ENCODE measurements around the gene PROCA1.

The PROCA1 gene

GRCh38 chr17:28711723-28712031 lies at the start of gene PROCA1:
PROCA1 (minus strand) TSS chr17:28711888; CDS start chr17:28711660, 228 bp downstream.
- Histone ChIP-seq H3K9me3 (ENCODE audit: insufficient read depth, low read depth, low read length) (no peaks in the 10 kb centered on the region), H3K27me3 (ENCODE audit: insufficient read depth, low read length) (no peaks in the 10 kb centered on the region), H3K9ac (ENCODE audit: low read depth, low read length) (peak within 1 kb of the TSS; percentile 99), H3K4me1 (ENCODE audit: insufficient read depth, low read length) (peaks cover 21% of the 10 kb centered on the region), H3K27ac (ENCODE audit: low read length) (peak within 1 kb of the TSS; percentile 95), H3K36me3 (ENCODE audit: insufficient read depth, low read depth, low read length) (peaks cover 31% of the 10 kb centered on the region), H3K4me3 (ENCODE audit: low read length) (peak within 1 kb of the TSS; percentile 94)

DNA sequence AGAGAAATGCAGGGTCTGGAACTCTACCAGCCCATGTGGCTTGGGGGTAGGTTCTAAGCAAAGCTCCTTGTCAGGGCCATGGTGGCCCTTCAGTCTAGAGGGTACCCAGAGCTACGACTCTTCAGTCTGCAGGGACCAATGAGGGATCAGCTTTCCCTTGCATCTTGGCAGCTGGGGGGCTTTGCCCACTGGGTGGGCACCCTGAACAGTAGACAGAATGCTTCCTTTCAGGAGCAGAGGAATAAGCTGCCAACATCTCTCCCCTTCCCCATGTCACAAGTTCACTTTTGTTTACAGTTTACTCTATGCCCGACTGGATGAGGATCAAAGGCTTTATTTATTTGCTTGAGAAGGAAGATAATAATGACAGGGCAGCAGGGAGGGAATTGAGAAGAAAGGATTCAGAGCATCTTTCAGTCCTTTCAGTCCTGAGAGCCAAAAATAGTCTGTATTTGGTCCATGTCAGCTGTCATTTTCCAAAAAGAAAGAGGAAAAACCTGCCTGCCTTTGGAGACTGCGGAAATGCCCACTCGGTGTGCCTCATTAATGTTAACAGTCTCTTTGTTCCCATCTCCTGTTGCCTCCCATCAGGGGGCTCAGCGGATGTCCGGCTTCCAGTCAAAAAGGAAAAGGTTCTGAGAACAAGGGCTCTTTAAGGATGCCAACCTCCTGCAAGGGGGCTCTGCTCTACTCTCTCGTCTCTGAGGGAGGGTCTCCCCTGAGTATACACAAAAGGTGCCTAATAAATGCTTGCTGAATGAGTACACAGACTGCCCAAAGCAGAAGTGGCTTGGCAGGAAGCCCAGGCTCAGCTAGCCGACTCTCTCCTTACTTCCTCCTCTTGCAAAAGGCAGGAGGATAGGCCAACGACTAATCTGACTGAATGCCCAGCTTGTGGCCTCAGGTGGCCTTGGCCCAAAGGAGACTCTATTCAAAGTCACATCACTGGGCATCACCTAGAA lies 49.2 kb upstream of the PROCA1 start:
- Histone ChIP-seq H3K4me3 (ENCODE audit: low read length) (peak overlapping the region; percentile 50), H3K9me3 (ENCODE audit: insufficient read depth, low read depth, low read length) (no peaks in the 10 kb centered on the region), H3K9ac (ENCODE audit: low read depth, low read length) (peak overlapping the region; percentile 54; the same call in 1 of the 2 replicates), H3K27ac (ENCODE audit: low read length) (peak overlapping the region; percentile 15), H3K36me3 (ENCODE audit: insufficient read depth, low read depth, low read length) (peaks cover 56% of the 10 kb centered on the region), H3K27me3 (ENCODE audit: insufficient read depth, low read length) (no peaks in the 10 kb centered on the region), H3K4me1 (ENCODE audit: insufficient read depth, low read length) (peaks cover 34% of the 10 kb centered on the region)

DNA sequence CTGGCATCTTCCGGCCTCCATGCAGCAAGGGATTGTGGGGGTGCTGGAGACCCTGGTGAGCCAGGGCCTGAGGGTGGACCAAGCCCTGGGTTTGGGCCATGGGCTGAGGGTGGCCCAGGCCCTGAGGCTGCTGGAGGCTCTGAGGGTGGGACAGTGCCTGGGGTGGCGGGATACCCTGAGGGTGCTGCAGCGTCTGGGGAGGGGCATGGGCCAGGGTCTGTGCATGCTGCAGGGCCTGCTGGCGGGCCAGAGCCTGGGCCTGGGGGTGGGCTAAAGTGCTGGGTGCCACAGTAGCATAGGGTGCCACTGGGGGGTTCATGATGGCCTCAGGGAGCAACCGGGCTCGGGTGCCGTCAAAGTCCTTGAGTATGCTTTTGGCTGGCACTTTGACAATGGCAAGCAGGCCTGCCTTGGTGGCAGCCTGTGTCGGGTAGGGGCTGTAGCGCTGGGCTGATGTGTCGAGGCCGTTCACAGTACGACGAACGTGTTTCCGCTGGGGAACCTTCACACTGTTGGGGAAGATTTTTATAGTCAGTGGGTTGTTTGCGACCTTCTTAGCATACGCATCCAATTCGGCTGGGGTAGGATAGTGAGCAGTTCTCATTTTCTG lies 47.7 kb upstream of the PROCA1 start:
- H3K9ac ChIP-seq (ENCODE audit: low read depth, low read length): no peak overlapping the region; the same call in 1 of the 2 replicates
- no peak overlapping the region for H3K4me3 ChIP-seq (ENCODE audit: low read length)
- peak overlapping the region; percentile 64 for H3K27ac ChIP-seq (ENCODE audit: low read length)
- H3K4me1 ChIP-seq (ENCODE audit: insufficient read depth, low read length): peaks cover 34% of the 10 kb centered on the region
- no peaks in the 10 kb centered on the region for H3K9me3 ChIP-seq (ENCODE audit: insufficient read depth, low read depth, low read length)
- peaks cover 43% of the 10 kb centered on the region for H3K36me3 ChIP-seq (ENCODE audit: insufficient read depth, low read depth, low read length)
- no peaks in the 10 kb centered on the region for H3K27me3 ChIP-seq (ENCODE audit: insufficient read depth, low read length)

DNA sequence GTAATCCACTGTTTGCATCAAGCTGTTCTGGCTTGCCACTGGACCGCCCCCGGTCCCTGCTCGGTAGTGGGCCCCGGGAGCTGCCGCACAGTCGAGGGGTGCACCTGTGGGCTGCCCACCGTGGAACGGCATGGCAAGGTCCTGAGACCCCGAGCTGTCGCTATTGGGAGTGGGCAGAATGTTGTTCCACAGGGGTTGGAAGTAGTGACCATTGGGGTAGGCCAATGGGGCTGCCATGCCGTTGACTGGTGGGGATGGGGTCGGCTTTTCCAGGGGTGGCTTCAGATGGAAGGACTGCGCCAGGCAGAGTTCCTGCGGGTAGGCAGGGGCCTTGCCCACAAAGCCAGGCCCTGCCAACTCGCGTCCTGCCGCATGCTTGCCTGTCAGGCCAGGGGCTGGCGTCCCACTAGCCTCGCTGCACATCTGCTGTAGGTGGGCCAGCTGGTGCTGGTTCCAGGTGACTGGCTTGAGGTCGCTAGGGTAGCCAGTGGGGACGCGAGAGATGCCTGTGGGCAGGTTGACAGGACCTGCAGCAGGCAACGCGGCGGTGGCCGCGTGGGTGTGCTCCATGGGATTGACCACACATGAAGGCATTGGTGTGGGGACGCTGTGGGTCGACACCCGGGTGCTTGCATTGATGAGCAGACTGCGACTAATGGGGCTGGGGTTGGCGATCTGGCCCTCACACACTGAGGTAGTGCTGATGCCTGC lies 46.9 kb upstream of the PROCA1 start:
- H3K36me3 ChIP-seq (ENCODE audit: insufficient read depth, low read depth, low read length): peaks cover 43% of the 10 kb centered on the region
- no peak overlapping the region for H3K4me3 ChIP-seq (ENCODE audit: low read length)
- no peaks in the 10 kb centered on the region for H3K27me3 ChIP-seq (ENCODE audit: insufficient read depth, low read length)
- H3K27ac ChIP-seq (ENCODE audit: low read length): no peak overlapping the region
- H3K9me3 ChIP-seq (ENCODE audit: insufficient read depth, low read depth, low read length): no peaks in the 10 kb centered on the region
- H3K9ac ChIP-seq (ENCODE audit: low read depth, low read length): no peak overlapping the region
- H3K4me1 ChIP-seq (ENCODE audit: insufficient read depth, low read length): peaks cover 34% of the 10 kb centered on the region

DNA sequence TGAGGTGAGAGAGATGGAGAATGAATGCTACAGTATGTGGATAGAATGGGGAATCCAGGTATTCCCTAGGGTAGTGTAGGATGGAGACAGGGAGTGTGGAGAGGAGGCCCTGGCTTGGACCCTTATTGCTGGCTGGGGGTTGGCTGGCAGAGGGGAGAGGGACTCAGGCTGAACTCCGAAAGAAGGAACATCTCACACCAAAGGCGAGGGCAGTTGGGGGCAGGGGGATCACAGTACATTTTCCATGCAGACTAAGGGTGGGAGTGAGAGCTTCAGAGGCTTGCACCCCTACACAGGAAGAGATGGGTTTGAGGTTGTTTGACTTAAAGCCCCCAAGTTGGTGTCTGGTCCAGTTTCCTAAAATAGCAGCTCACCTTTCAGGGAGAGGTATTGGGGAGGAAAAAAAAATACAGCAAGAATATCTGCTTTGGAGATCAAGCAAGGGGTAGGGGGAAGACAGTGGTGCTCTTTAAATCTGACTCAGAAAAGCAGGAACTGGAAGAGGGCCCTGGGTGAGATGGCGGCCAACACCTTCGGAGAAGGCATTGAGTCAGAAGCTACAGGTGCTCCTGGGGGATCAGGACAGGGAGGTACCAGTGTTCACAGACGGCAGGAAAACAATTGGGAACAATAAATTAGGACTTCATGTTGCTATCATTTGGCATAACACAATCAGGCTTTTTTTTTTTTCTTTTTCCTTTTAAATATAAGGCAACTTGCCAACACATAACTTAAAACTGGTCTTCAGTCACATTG lies 44.5 kb upstream of the PROCA1 start:
- H3K9ac ChIP-seq (ENCODE audit: low read depth, low read length): no peak overlapping the region
- H3K4me1 ChIP-seq (ENCODE audit: insufficient read depth, low read length): peaks cover 17% of the 10 kb centered on the region
- no peaks in the 10 kb centered on the region for H3K9me3 ChIP-seq (ENCODE audit: insufficient read depth, low read depth, low read length)
- no peak overlapping the region for H3K4me3 ChIP-seq (ENCODE audit: low read length)
- no peaks in the 10 kb centered on the region for H3K27me3 ChIP-seq (ENCODE audit: insufficient read depth, low read length)
- H3K36me3 ChIP-seq (ENCODE audit: insufficient read depth, low read depth, low read length): peaks cover 41% of the 10 kb centered on the region
- no peak overlapping the region for H3K27ac ChIP-seq (ENCODE audit: low read length)

DNA sequence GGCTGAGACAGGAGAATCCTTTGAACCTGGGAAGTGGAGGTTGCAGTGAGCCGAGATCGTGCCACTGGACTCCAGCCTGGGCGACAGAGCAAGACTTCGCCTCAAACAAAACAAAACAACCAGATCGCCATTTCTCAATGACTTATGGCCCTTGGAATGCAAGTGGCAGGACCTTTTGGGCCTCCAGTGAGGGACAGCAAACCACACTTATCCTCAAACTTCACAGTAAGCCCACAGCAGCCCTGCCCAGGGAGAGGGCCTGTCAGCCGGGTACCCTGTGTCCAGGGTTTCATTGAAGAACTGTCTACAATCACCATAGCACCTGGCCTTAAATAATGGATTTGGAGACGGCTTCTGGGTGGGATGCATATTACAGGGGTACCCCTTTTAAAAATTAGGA lies 43.8 kb upstream of the PROCA1 start:
- Histone ChIP-seq H3K36me3 (ENCODE audit: insufficient read depth, low read depth, low read length) (peaks cover 48% of the 10 kb centered on the region), H3K4me3 (ENCODE audit: low read length) (no peak overlapping the region), H3K27me3 (ENCODE audit: insufficient read depth, low read length) (no peaks in the 10 kb centered on the region), H3K27ac (ENCODE audit: low read length) (no peak overlapping the region), H3K4me1 (ENCODE audit: insufficient read depth, low read length) (peaks cover 11% of the 10 kb centered on the region), H3K9me3 (ENCODE audit: insufficient read depth, low read depth, low read length) (no peaks in the 10 kb centered on the region), H3K9ac (ENCODE audit: low read depth, low read length) (no peak overlapping the region)

- peaks cover 3% of the 10 kb centered on the region; the same call in 1 of the 2 replicates for H3K4me1 ChIP-seq (ENCODE audit: insufficient read depth, low read length)
- peaks cover 50% of the 10 kb centered on the region for H3K36me3 ChIP-seq (ENCODE audit: insufficient read depth, low read depth, low read length)
- H3K9ac ChIP-seq (ENCODE audit: low read depth, low read length): no peak overlapping the region
- H3K9me3 ChIP-seq (ENCODE audit: insufficient read depth, low read depth, low read length): no peaks in the 10 kb centered on the region
- H3K27ac ChIP-seq (ENCODE audit: low read length): no peak overlapping the region
- H3K4me3 ChIP-seq (ENCODE audit: low read length): no peak overlapping the region
- no peaks in the 10 kb centered on the region for H3K27me3 ChIP-seq (ENCODE audit: insufficient read depth, low read length)
These were observed 40.1 kb upstream of the PROCA1 start for GRCh38 chr17:28751600-28752366.

DNA sequence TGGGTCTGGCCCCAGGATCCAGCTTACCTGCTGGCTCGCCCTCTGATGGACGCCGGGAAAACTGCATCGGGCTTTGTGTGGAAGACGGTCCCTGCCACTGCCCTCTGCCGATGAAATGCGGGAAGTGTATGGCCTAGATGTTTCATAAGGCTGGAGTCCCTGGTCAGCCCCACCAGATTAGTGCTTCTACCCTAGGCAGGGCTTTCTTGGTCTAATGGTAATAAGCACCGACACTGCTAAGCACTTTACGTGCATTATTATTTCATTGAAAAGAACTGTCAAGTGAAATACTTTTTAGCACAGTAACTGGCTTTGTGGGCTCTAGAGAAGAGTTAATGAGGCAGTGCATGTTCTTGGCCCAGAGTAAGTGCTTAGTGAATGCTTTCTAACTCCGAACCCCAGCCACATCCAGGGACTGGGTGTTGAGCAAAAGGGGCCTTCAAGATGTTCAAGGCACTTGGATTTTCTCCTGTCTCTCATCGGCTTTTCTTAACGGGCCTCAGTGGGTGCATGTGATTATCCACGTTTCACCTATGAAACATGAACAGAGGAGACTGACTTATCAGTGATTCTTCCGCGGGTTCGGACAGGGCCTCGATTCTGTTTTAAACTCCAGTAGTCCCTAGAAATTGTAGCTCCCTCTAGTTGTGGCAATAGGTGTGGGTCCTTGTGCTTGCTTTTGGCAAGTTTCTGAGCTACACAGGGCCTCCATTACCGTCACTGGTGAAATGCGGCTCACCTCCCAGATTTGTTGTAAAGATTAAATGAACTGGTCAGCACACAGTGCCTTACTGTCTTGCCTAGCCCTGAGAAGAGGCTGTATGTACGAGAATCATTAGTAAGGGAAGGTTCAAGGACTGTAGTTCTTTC lies 38.7 kb upstream of the PROCA1 start:
- peaks cover 14% of the 10 kb centered on the region for H3K4me1 ChIP-seq (ENCODE audit: insufficient read depth, low read length)
- no peak overlapping the region for H3K4me3 ChIP-seq (ENCODE audit: low read length)
- no peaks in the 10 kb centered on the region for H3K9me3 ChIP-seq (ENCODE audit: insufficient read depth, low read depth, low read length)
- no peak overlapping the region for H3K27ac ChIP-seq (ENCODE audit: low read length)
- peak overlapping the region; percentile 7; the same call in 1 of the 2 replicates for H3K9ac ChIP-seq (ENCODE audit: low read depth, low read length)
- no peaks in the 10 kb centered on the region for H3K27me3 ChIP-seq (ENCODE audit: insufficient read depth, low read length)
- H3K36me3 ChIP-seq (ENCODE audit: insufficient read depth, low read depth, low read length): peaks cover 62% of the 10 kb centered on the region

DNA sequence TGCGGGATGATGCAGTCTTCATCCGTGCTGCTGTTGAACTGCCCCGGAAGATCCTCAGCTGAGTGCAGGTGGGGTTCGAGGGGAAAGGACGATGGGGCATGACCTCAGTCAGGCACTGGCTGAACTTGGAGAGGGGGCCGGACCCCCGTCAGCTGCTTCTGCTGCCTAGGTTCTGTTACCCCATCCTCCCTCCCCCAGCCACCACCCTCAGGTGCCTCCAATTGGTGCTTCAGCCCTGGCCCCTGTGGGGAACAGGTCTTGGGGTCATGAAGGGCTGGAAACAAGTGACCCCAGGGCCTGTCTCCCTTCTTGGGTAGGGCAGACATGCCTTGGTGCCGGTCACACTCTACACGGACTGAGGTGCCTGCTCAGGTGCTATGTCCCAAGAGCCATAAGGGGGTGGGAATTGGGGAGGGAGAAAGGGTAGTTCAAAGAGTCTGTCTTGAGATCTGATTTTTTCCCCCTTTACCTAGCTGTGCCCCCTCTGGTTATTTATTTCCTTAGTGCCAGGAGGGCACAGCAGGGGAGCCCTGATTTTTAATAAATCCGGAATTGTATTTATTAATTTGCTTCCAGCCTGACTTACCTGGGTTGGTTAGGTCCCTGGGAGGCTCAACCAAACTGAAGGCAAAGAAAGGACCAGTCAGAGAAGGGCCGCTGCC lies 38.0 kb upstream of the PROCA1 start:
- no peak overlapping the region for H3K4me3 ChIP-seq (ENCODE audit: low read length)
- H3K9me3 ChIP-seq (ENCODE audit: insufficient read depth, low read depth, low read length): no peaks in the 10 kb centered on the region
- no peak overlapping the region for H3K9ac ChIP-seq (ENCODE audit: low read depth, low read length)
- H3K4me1 ChIP-seq (ENCODE audit: insufficient read depth, low read length): peaks cover 14% of the 10 kb centered on the region
- no peak overlapping the region for H3K27ac ChIP-seq (ENCODE audit: low read length)
- H3K36me3 ChIP-seq (ENCODE audit: insufficient read depth, low read depth, low read length): peaks cover 66% of the 10 kb centered on the region
- H3K27me3 ChIP-seq (ENCODE audit: insufficient read depth, low read length): no peaks in the 10 kb centered on the region
